HG03565 (cell line): Measurements from ENCODE around the gene RPS6KA2.
"Not testable (repeated sequence)": the region's sequence is repeated elsewhere in the genome, so short reads cannot be mapped to it uniquely, and the experiment has no call there.

ENCODE experiments used
- ATAC-seq: cut with Tn5 transposase; IDR thresholded peaks from one replicate; pipeline ENCODE4 v1.9.1; 2021; ENCODE audit warnings: mild to moderate bottlenecking, moderate library complexity; ENCODE audit not compliant: unreplicated experiment

RPS6KA2 gene

GRCh38 chr6:166538297-166539010 is 88.6 kb downstream of the RPS6KA2 start:
- no peak for ATAC-seq

GRCh38 chr6:166534658-166535406 is 92.2 kb downstream of the RPS6KA2 start:
- no peak for ATAC-seq

GRCh38 chr6:166533205-166533824 is 93.7 kb downstream of the RPS6KA2 start:
- ATAC-seq, result no peak

- ATAC-seq, result no peak
These were observed 94.7 kb downstream of the RPS6KA2 start for GRCh38 chr6:166532302-166532701.

- no peak for ATAC-seq
These were observed 96.6 kb downstream of the RPS6KA2 start for GRCh38 chr6:166530211-166531095.

GRCh38 chr6:166529586-166529985 is 97.5 kb downstream of the RPS6KA2 start:
- ATAC-seq, result no peak

GRCh38 chr6:166529058-166529457 is 98.0 kb downstream of the RPS6KA2 start:
- ATAC-seq, result not testable (repeated sequence)

- ATAC-seq, result no peak
These were observed 99.2 kb downstream of the RPS6KA2 start for GRCh38 chr6:166527849-166528248.

GRCh38 chr6:166526937-166527336 is 100.1 kb downstream of the RPS6KA2 start:
- ATAC-seq, result no peak

- ATAC-seq, result no peak
These were observed 101.5 kb downstream of the RPS6KA2 start for GRCh38 chr6:166525567-166525966.

GRCh38 chr6:166523782-166524559 is 103.1 kb downstream of the RPS6KA2 start:
- no peak for ATAC-seq

GRCh38 chr6:166520905-166521834 is 105.9 kb downstream of the RPS6KA2 start:
- ATAC-seq, result no peak

GRCh38 chr6:166516251-166516884 is 110.7 kb downstream of the RPS6KA2 start:
- no peak for ATAC-seq

GRCh38 chr6:166515072-166515810 is 111.8 kb downstream of the RPS6KA2 start:
- ATAC-seq, result no peak

- ATAC-seq, result no peak
These were observed 112.9 kb downstream of the RPS6KA2 start for GRCh38 chr6:166514196-166514595.

- ATAC-seq, result peak; percentile 89
These were observed 114.5 kb downstream of the RPS6KA2 start for GRCh38 chr6:166512567-166512966.

GRCh38 chr6:166511316-166511715 is 115.7 kb downstream of the RPS6KA2 start:
- no peak for ATAC-seq

- ATAC-seq, result no peak
These were observed 117.9 kb downstream of the RPS6KA2 start for GRCh38 chr6:166509193-166509592.
